ENCODE data around the gene HPCAL1. TPM values are rescaled to one million over a fixed set of nuclear protein-coding genes. Genes with fewer than 3 reads are reported as not detected.

Gene HPCAL1
- total and polyA plus RNA-seq, 10 of the 15 experiments (the other 5 are each of a cell fraction or from before 2014, with no cell fraction given) = 0.40 to 12.8 (median 7.9) TPM

GRCh38 chr2:10281891-10282290 is 20.8 kb upstream of the HPCAL1 start:
- RAD21 ChIA-PET (ENCODE audit: unreplicated experiment) = no interaction called here
- Histone ChIP-seq H3K27ac (ENCODE audit: control insufficient read depth, insufficient read depth) (no peak overlapping the region), H3K36me3 (ENCODE audit: control insufficient read depth in 2 of 2, insufficient read depth in 2 of 2, low read length in 1 of 2) (no peaks in the 10 kb centered on the region), H2AFZ (ENCODE audit: control insufficient read depth, low read depth, low read length) (no peak overlapping the region), H3K79me2 (ENCODE audit: control insufficient read depth, insufficient read depth, low read length) (no peaks in the 10 kb centered on the region), H3K9me3 (replicated peaks; ENCODE audit: control insufficient read depth, insufficient read depth, low read length) (no peaks in the 10 kb centered on the region), H4K20me1 (ENCODE audit: control insufficient read depth, insufficient read depth) (no peaks in the 10 kb centered on the region), H3K4me1 (ENCODE audit: control insufficient read depth, insufficient read depth, low read length) (peaks cover 2% of the 10 kb centered on the region; the same call in 1 of the 2 replicates), H3K9ac (ENCODE audit: control insufficient read depth, insufficient read depth, low read length) (no peak overlapping the region), H3K27me3 (replicated peaks in 1 of 2; ENCODE audit: control insufficient read depth in 2 of 2, insufficient read depth in 2 of 2, low read length in 1 of 2) (no peaks in the 10 kb centered on the region; a peak in 1 of 4 replicates), H3K4me3 (no peak overlapping the region), H3K4me2 (ENCODE audit: control insufficient read depth, insufficient read depth) (no peak overlapping the region)
- 7% methylated on average over 4 of the region's 4 CpGs for WGBS (ENCODE audit: insufficient coverage, insufficient replicate concordance, low lambda C conversion rate, missing lambda C conversion rate)
- CTCF ChIA-PET = interaction anchor here (1.1 to 1.2 kb wide), 2 partner anchors 127 to 128 kb away, joined by 3 to 4 read pairs; no protein-coding TSS in a partner anchor
- BruUV-seq (replicated peaks) = no TSS peak
- POLR2A ChIA-PET = no interaction called here
- DNase-seq (ENCODE audit: low read depth, low spot score) = no peak
- no peak for FAIRE-seq
- in situ Hi-C loops (cut with MboI) = no loop called here
- no peak for ATAC-seq
- SMC1A ChIA-PET (ENCODE audit: uncharacterized antibody, unreplicated experiment) = interaction anchor here (1.3 kb wide), 1 partner anchor 127 kb away, joined by 4 read pairs; no protein-coding TSS in a partner anchor
- intact Hi-C loops (cut with micrococcal nuclease; ENCODE audit: unreplicated experiment) = no loop called here
- TF ChIP-seq NFIC (IDR thresholded peaks at IDR 0.05; ENCODE audit: low read depth, low read length) (no peak), HDAC2 (IDR thresholded peaks at IDR 0.05) (no peak), WRNIP1 (IDR thresholded peaks at IDR 0.05; ENCODE audit: borderline replicate concordance, low read depth, low read length) (no peak)
- TF ChIP-seq, protein P1, sequence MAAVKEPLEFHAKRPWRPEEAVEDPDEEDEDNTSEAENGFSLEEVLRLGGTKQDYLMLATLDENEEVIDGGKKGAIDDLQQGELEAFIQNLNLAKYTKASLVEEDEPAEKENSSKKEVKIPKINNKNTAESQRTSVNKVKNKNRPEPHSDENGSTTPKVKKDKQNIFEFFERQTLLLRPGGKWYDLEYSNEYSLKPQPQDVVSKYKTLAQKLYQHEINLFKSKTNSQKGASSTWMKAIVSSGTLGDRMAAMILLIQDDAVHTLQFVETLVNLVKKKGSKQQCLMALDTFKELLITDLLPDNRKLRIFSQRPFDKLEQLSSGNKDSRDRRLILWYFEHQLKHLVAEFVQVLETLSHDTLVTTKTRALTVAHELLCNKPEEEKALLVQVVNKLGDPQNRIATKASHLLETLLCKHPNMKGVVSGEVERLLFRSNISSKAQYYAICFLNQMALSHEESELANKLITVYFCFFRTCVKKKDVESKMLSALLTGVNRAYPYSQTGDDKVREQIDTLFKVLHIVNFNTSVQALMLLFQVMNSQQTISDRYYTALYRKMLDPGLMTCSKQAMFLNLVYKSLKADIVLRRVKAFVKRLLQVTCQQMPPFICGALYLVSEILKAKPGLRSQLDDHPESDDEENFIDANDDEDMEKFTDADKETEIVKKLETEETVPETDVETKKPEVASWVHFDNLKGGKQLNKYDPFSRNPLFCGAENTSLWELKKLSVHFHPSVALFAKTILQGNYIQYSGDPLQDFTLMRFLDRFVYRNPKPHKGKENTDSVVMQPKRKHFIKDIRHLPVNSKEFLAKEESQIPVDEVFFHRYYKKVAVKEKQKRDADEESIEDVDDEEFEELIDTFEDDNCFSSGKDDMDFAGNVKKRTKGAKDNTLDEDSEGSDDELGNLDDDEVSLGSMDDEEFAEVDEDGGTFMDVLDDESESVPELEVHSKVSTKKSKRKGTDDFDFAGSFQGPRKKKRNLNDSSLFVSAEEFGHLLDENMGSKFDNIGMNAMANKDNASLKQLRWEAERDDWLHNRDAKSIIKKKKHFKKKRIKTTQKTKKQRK (IDR thresholded peaks at IDR 0.05; ENCODE audit: low read depth, low read length) = no peak
